Dedifferentiated amniotic fluid mesenchymal stem cell (primary cell): ENCODE measurements around the gene ZNF358.

Experiments used
- DNase-seq: peaks from one replicate; pipeline ENCODE4 v3.0.0-alpha.2; 2016; ENCODE audit errors: extremely low spot score

ZNF358 gene

GRCh38 chr19:7515645-7516151, at the start of gene ZNF358:
TSS of gene ZNF358 (plus strand) at chr19:7516103. CDS start at chr19:7519243, 3,140 bp downstream.
- DNase-seq = peak; percentile 47

GRCh38 chr19:7467009-7467989, 48.6 kb upstream of the ZNF358 start:
- no peak for DNase-seq

GRCh38 chr19:7468840-7469239, 47.1 kb upstream of the ZNF358 start:
- DNase-seq = no peak

GRCh38 chr19:7469669-7470285, 46.1 kb upstream of the ZNF358 start:
- no peak for DNase-seq

- no peak for DNase-seq
These were observed 45.2 kb upstream of the ZNF358 start for GRCh38 chr19:7470540-7471305.

- no peak for DNase-seq
These were observed 43.9 kb upstream of the ZNF358 start for GRCh38 chr19:7471696-7472615.

GRCh38 chr19:7475665-7476064, 40.2 kb upstream of the ZNF358 start:
- no peak for DNase-seq

- no peak for DNase-seq
These were observed 39.7 kb upstream of the ZNF358 start for GRCh38 chr19:7476241-7476640.

GRCh38 chr19:7476777-7477494, 39.0 kb upstream of the ZNF358 start:
- DNase-seq = no peak

GRCh38 chr19:7477758-7478157, 38.1 kb upstream of the ZNF358 start:
- DNase-seq = no peak

- DNase-seq = no peak
These were observed 37.6 kb upstream of the ZNF358 start for GRCh38 chr19:7478173-7478842.

GRCh38 chr19:7478843-7479227, 37.1 kb upstream of the ZNF358 start:
- DNase-seq = no peak

- DNase-seq = no peak
These were observed 35.5 kb upstream of the ZNF358 start for GRCh38 chr19:7480222-7480969.

- no peak for DNase-seq
These were observed 35.0 kb upstream of the ZNF358 start for GRCh38 chr19:7480970-7481255.

- no peak for DNase-seq
These were observed 33.1 kb upstream of the ZNF358 start for GRCh38 chr19:7482584-7483439.

- DNase-seq = no peak
These were observed 32.1 kb upstream of the ZNF358 start for GRCh38 chr19:7483720-7484201.

GRCh38 chr19:7486923-7487322, 29.0 kb upstream of the ZNF358 start:
- DNase-seq = no peak

- peak; percentile 52 for DNase-seq
These were observed 27.1 kb upstream of the ZNF358 start, which contains the start of gene PEX11G for GRCh38 chr19:7488736-7489353. TSS of gene PEX11G (minus strand) at chr19:7489035. CDS start at chr19:7489010, 25 bp downstream.
